Trophoblast cell (in vitro differentiated cells and primary cell): ENCODE results near the gene KIF6.

Source experiments
- DNase-seq, 2 donors: peaks; one replicate each; pipeline ENCODE4 v3.0.0-alpha.2; 2016
- H2AFZ ChIP-seq: 2 replicates; pipeline ENCODE4 v1.6.1; 2013; ENCODE audit warnings: low read length, moderate library complexity, mild to moderate bottlenecking; ENCODE audit not compliant: insufficient read depth, poor library complexity
- H2AK5ac ChIP-seq: 2 replicates; pipeline ENCODE4 v1.6.1; 2013; ENCODE audit warnings: mild to moderate bottlenecking, low read length
- H2BK120ac ChIP-seq: 2 replicates; pipeline ENCODE4 v1.6.1; 2013; ENCODE audit warnings: low read length, mild to moderate bottlenecking, moderate library complexity; ENCODE audit not compliant: insufficient read depth, poor library complexity
- H2BK12ac ChIP-seq: 2 replicates; pipeline ENCODE4 v1.6.1; 2013; ENCODE audit warnings: mild to moderate bottlenecking, low read length, moderate library complexity
- H2BK5ac ChIP-seq: 2 replicates; pipeline ENCODE4 v1.6.1; 2013; ENCODE audit warnings: low read length, low read depth, moderate library complexity, mild to moderate bottlenecking; ENCODE audit not compliant: poor library complexity
- H3K14ac ChIP-seq: 2 replicates; pipeline ENCODE4 v1.6.1; 2013; ENCODE audit warnings: mild to moderate bottlenecking, low read length
- H3K18ac ChIP-seq: 2 replicates; pipeline ENCODE4 v1.6.1; 2013; ENCODE audit warnings: mild to moderate bottlenecking, low read length
- H3K23ac ChIP-seq: 2 replicates; pipeline ENCODE4 v1.6.1; 2013; ENCODE audit warnings: low read length
- H3K27ac ChIP-seq: 2 replicates; pipeline ENCODE4 v1.5.1; 2013; ENCODE audit warnings: low read depth, mild to moderate bottlenecking, inconsistent platforms, low read length, moderate library complexity
- H3K27me3 ChIP-seq: 2 replicates; pipeline ENCODE4 v1.6.1; 2013; ENCODE audit warnings: inconsistent platforms, mild to moderate bottlenecking, low read length, moderate library complexity; ENCODE audit not compliant: insufficient read depth
- H3K36me3 ChIP-seq, 2 experiments: 1 replicate in 1 of 2; 2 replicates in 1 of 2; pipeline ENCODE4 v1.6.1; 2013; ENCODE audit warnings: low read length in 2 of 2, mild to moderate bottlenecking in 2 of 2, moderate library complexity in 1 of 2; ENCODE audit not compliant: insufficient read depth in 2 of 2, control insufficient read depth in 1 of 2
- H3K4ac ChIP-seq: 2 replicates; pipeline ENCODE4 v1.6.1; 2013; ENCODE audit warnings: low read depth, mild to moderate bottlenecking, low read length, moderate library complexity
- H3K4me1 ChIP-seq, 2 experiments: 1 replicate in 1 of 2; 2 replicates in 1 of 2; pipeline ENCODE4 v1.6.1; 2013; ENCODE audit warnings: low read length in 2 of 2, mild to moderate bottlenecking in 2 of 2, moderate library complexity in 1 of 2; ENCODE audit not compliant: insufficient read depth in 2 of 2, control insufficient read depth in 1 of 2
- H3K4me2 ChIP-seq: 2 replicates; pipeline ENCODE4 v1.6.1; 2013; ENCODE audit warnings: inconsistent platforms, mild to moderate bottlenecking, low read length, moderate library complexity
- H3K4me3 ChIP-seq: 2 replicates; pipeline ENCODE4 v1.5.1; 2013; ENCODE audit warnings: mild to moderate bottlenecking, low read depth, low read length, inconsistent platforms
- H3K79me1 ChIP-seq: one replicate; pipeline ENCODE4 v1.6.1; 2013; ENCODE audit warnings: low read length
- H3K79me2 ChIP-seq: 2 replicates; pipeline ENCODE4 v1.6.1; 2013; ENCODE audit warnings: low read length, mild to moderate bottlenecking; ENCODE audit not compliant: control insufficient read depth, insufficient read depth, poor library complexity
- H3K9ac ChIP-seq: 2 replicates; pipeline ENCODE4 v1.6.1; 2013; ENCODE audit warnings: mild to moderate bottlenecking, low read length
- H3K9me3 ChIP-seq: 2 replicates; pipeline ENCODE4 v1.6.1; 2013; ENCODE audit warnings: low read depth, mild to moderate bottlenecking, control low read depth, inconsistent platforms, low read length; ENCODE audit not compliant: insufficient read depth
- H4K12ac ChIP-seq: 2 replicates; pipeline ENCODE4 v1.6.1; 2013; ENCODE audit warnings: low read depth, mild to moderate bottlenecking, low read length, moderate library complexity
- H4K8ac ChIP-seq: 2 replicates; pipeline ENCODE4 v1.6.1; 2013; ENCODE audit warnings: low read depth, mild to moderate bottlenecking, low read length, moderate library complexity
- H4K91ac ChIP-seq: one replicate; pipeline ENCODE4 v1.6.1; 2013; ENCODE audit warnings: low read depth, mild to moderate bottlenecking, low read length, moderate library complexity
- WGBS: extraction: QIAGEN DNeasy Blood & Tissue Kit; methylation state at CpG from one replicate; pipeline ENCODE4 v1.1.7; 2013; ENCODE audit warnings: missing lambda C conversion rate; ENCODE audit not compliant: insufficient read length, insufficient coverage; ENCODE audit errors: extremely low coverage; 5-methylcytosine and 5-hydroxymethylcytosine counted together

KIF6 gene

GRCh38 chr6:39476151-39476550, 249.1 kb downstream of the KIF6 start:
- H3K4me1 ChIP-seq, result no peaks in the 10 kb centered on the region
- no peak overlapping the region for H4K8ac ChIP-seq
- no peaks in the 10 kb centered on the region for H3K27me3 ChIP-seq
- no peaks in the 10 kb centered on the region for H3K79me1 ChIP-seq
- no peak overlapping the region for H3K4ac ChIP-seq
- H3K18ac ChIP-seq, result no peak overlapping the region
- H3K14ac ChIP-seq, result no peak overlapping the region
- H2AFZ ChIP-seq, result no peak overlapping the region
- no peak for DNase-seq
- no peak overlapping the region for H4K91ac ChIP-seq
- no peak overlapping the region for H3K9ac ChIP-seq
- no CpG with 5 or more reads among the region's 1 CpG for WGBS
- no peak overlapping the region for H2BK5ac ChIP-seq
- no peak overlapping the region for H2AK5ac ChIP-seq
- no peak overlapping the region for H3K4me3 ChIP-seq
- H2BK120ac ChIP-seq, result no peak overlapping the region
- H2BK12ac ChIP-seq, result no peak overlapping the region
- H3K4me2 ChIP-seq, result no peak overlapping the region
- H3K79me2 ChIP-seq, result no peaks in the 10 kb centered on the region
- H3K36me3 ChIP-seq, result no peaks in the 10 kb centered on the region
- H3K23ac ChIP-seq, result no peak overlapping the region
- no peak overlapping the region for H3K27ac ChIP-seq
- H4K12ac ChIP-seq, result no peak overlapping the region
- no peaks in the 10 kb centered on the region for H3K9me3 ChIP-seq

- Histone ChIP-seq H2AK5ac (no peak overlapping the region), H2BK120ac (no peak overlapping the region), H3K9me3 (no peaks in the 10 kb centered on the region), H3K23ac (no peak overlapping the region), H4K12ac (no peak overlapping the region), H3K4me2 (no peak overlapping the region), H3K4me1 (no peaks in the 10 kb centered on the region), H3K18ac (no peak overlapping the region), H4K8ac (no peak overlapping the region), H3K79me2 (no peaks in the 10 kb centered on the region), H2AFZ (no peak overlapping the region), H3K4ac (no peak overlapping the region), H3K4me3 (no peak overlapping the region), H3K79me1 (no peaks in the 10 kb centered on the region), H2BK5ac (no peak overlapping the region), H2BK12ac (no peak overlapping the region), H3K27ac (no peak overlapping the region), H3K36me3 (no peaks in the 10 kb centered on the region), H3K9ac (no peak overlapping the region), H3K27me3 (no peaks in the 10 kb centered on the region), H4K91ac (no peak overlapping the region), H3K14ac (no peak overlapping the region)
- no peak for DNase-seq
- WGBS, result 100% methylated on average over 1 of the region's 5 CpGs
Observed at GRCh38 chr6:39471954-39472659, 253.1 kb downstream of the KIF6 start.

DNA sequence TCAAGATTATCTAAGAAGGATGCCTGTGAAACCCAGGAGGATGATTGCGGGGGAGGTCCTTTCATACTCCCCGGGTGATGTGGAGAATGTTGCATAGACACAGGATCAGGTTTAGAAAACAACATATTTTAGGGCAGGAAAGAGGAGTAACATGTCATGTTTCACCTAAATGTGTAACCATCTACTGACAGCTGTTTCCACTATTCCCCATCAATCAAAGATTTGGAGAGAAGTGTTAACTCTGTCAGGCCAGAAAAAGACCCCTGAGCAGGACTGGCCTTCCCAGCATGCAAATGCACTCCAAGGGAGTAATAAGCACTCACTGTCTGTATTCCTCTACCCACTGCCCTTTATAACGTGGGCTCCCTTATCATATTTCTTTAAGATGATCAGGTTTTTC, 254.7 kb downstream of the KIF6 start:
- H2BK5ac ChIP-seq, result no peak overlapping the region
- H4K12ac ChIP-seq, result no peak overlapping the region
- WGBS, result no CpG with 5 or more reads among the region's 3 CpGs
- no peaks in the 10 kb centered on the region for H3K79me2 ChIP-seq
- no peak overlapping the region for H3K23ac ChIP-seq
- H4K8ac ChIP-seq, result no peak overlapping the region
- H2BK120ac ChIP-seq, result no peak overlapping the region
- no peaks in the 10 kb centered on the region for H3K4me1 ChIP-seq
- no peak overlapping the region for H3K4me2 ChIP-seq
- no peak overlapping the region for H4K91ac ChIP-seq
- no peak overlapping the region for H3K14ac ChIP-seq
- H3K4ac ChIP-seq, result no peak overlapping the region
- H3K27ac ChIP-seq, result no peak overlapping the region
- H2AK5ac ChIP-seq, result no peak overlapping the region
- no peak for DNase-seq
- H3K9me3 ChIP-seq, result no peaks in the 10 kb centered on the region
- H2AFZ ChIP-seq, result no peak overlapping the region
- H3K18ac ChIP-seq, result no peak overlapping the region
- no peak overlapping the region for H3K9ac ChIP-seq
- H3K27me3 ChIP-seq, result no peaks in the 10 kb centered on the region
- H3K4me3 ChIP-seq, result no peak overlapping the region
- H3K79me1 ChIP-seq, result no peaks in the 10 kb centered on the region
- no peak overlapping the region for H2BK12ac ChIP-seq
- H3K36me3 ChIP-seq, result no peaks in the 10 kb centered on the region

DNA sequence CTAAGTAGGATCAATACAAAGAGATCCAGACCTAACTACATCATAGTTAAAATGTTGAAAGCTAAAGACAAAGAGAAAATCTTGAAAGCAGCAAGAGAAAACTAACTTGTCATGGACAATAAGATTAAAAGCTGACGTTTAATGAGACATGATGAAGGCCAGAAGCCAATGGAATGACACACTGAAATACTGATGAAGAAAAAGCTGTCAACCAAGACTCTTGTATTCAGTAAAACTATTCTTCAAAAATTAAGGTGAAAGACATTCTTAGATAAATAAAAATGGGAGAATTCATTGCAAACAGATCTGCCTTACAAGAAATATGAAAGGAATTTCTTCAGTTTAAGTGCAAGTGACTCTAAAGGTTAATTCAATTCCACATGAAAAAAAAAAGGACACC, 256.8 kb downstream of the KIF6 start:
- Histone ChIP-seq H3K18ac (no peak overlapping the region), H3K79me1 (no peaks in the 10 kb centered on the region), H3K36me3 (no peaks in the 10 kb centered on the region), H3K4me3 (no peak overlapping the region), H3K4me2 (no peak overlapping the region), H2AFZ (no peak overlapping the region), H4K91ac (no peak overlapping the region), H3K79me2 (no peaks in the 10 kb centered on the region), H2BK12ac (no peak overlapping the region), H2BK120ac (no peak overlapping the region), H4K8ac (no peak overlapping the region), H4K12ac (no peak overlapping the region), H2BK5ac (no peak overlapping the region), H3K4ac (no peak overlapping the region), H3K27ac (no peak overlapping the region), H3K27me3 (no peaks in the 10 kb centered on the region), H3K4me1 (no peaks in the 10 kb centered on the region), H3K9me3 (no peaks in the 10 kb centered on the region), H3K9ac (no peak overlapping the region), H3K14ac (no peak overlapping the region), H2AK5ac (no peak overlapping the region), H3K23ac (no peak overlapping the region)
- no peak for DNase-seq
- WGBS, result no CpG with 5 or more reads among the region's 1 CpG
